SHP77 treated with DMSO at 0.1 percent for 48 hours (cell line): ENCODE results near the gene CCL13.

Experiments used
- DNase-seq: peaks from one replicate; lab custom pipeline; 2025; lab: John Stamatoyannopoulos, UW

CCL13 gene

GRCh38 chr17:34363183-34363661, 6.9 kb downstream of the CCL13 start, which contains the start of gene CCL1:
Gene CCL1, minus strand, starts transcription at chr17:34363233. Its CDS starts 72 bp downstream, at chr17:34363161.
- no peak for DNase-seq

- no peak for DNase-seq
Measured at GRCh38 chr17:34364751-34365150, 8.5 kb downstream of the CCL13 start.

GRCh38 chr17:34365340-34365739, 9.1 kb downstream of the CCL13 start:
- DNase-seq: no peak

- no peak for DNase-seq
Measured at GRCh38 chr17:34366010-34366409, 9.7 kb downstream of the CCL13 start.

GRCh38 chr17:34366529-34367107, 10.3 kb downstream of the CCL13 start:
- DNase-seq: no peak

- no peak for DNase-seq
Measured at GRCh38 chr17:34367486-34368195, 11.4 kb downstream of the CCL13 start.

GRCh38 chr17:34368196-34368945, 12.1 kb downstream of the CCL13 start:
- no peak for DNase-seq

GRCh38 chr17:34368946-34369500, 12.7 kb downstream of the CCL13 start:
- DNase-seq: no peak

- DNase-seq: no peak
Measured at GRCh38 chr17:34369571-34369970, 13.3 kb downstream of the CCL13 start.

GRCh38 chr17:34370376-34370996, 14.2 kb downstream of the CCL13 start:
- no peak for DNase-seq

GRCh38 chr17:34370997-34371395, 14.7 kb downstream of the CCL13 start:
- no peak for DNase-seq

GRCh38 chr17:34371405-34372100, 15.3 kb downstream of the CCL13 start:
- no peak for DNase-seq

- DNase-seq: no peak
Measured at GRCh38 chr17:34374457-34374856, 18.2 kb downstream of the CCL13 start.

GRCh38 chr17:34375426-34375997, 19.2 kb downstream of the CCL13 start:
- DNase-seq: no peak

GRCh38 chr17:34377078-34377823, 21.0 kb downstream of the CCL13 start:
- no peak for DNase-seq

GRCh38 chr17:34378664-34379101, 22.4 kb downstream of the CCL13 start:
- DNase-seq: no peak

GRCh38 chr17:34379868-34380267, 23.6 kb downstream of the CCL13 start:
- no peak for DNase-seq

GRCh38 chr17:34382621-34383124, 26.4 kb downstream of the CCL13 start:
- DNase-seq: no peak

- no peak for DNase-seq
Measured at GRCh38 chr17:34383216-34383615, 26.9 kb downstream of the CCL13 start.

- no peak for DNase-seq
Measured at GRCh38 chr17:34384271-34384670, 28.0 kb downstream of the CCL13 start.
